ENCODE results near the gene KCNK13.

DNA sequence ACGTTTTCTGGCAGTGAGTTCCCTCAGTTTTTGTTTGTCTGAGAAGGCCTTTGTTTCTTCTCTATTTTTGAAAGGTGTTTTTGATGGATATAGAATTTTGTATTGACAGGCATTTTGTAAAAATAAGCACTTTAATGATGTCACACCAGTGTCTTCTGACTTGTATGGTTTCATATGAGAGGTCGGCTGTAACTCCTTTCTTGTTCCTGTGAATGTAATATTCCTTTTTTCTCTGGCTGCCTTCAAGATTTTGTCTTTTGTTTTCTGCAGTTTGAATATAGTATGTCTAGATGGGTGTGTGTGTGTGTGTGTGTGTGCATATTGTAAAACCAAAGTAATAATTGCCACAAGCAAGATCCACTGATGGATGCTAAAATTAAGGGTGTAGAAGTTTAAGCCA is 126.8 kb downstream of the KCNK13 start:
- TF ChIP-seq, protein P1, sequence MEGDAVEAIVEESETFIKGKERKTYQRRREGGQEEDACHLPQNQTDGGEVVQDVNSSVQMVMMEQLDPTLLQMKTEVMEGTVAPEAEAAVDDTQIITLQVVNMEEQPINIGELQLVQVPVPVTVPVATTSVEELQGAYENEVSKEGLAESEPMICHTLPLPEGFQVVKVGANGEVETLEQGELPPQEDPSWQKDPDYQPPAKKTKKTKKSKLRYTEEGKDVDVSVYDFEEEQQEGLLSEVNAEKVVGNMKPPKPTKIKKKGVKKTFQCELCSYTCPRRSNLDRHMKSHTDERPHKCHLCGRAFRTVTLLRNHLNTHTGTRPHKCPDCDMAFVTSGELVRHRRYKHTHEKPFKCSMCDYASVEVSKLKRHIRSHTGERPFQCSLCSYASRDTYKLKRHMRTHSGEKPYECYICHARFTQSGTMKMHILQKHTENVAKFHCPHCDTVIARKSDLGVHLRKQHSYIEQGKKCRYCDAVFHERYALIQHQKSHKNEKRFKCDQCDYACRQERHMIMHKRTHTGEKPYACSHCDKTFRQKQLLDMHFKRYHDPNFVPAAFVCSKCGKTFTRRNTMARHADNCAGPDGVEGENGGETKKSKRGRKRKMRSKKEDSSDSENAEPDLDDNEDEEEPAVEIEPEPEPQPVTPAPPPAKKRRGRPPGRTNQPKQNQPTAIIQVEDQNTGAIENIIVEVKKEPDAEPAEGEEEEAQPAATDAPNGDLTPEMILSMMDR (IDR thresholded peaks at IDR 0.05), result no peak
- TF ChIP-seq TEAD1 (CRISPR knock-in tag; IDR thresholded peaks at IDR 0.05), result no peak
- TF ChIP-seq, protein P2, sequence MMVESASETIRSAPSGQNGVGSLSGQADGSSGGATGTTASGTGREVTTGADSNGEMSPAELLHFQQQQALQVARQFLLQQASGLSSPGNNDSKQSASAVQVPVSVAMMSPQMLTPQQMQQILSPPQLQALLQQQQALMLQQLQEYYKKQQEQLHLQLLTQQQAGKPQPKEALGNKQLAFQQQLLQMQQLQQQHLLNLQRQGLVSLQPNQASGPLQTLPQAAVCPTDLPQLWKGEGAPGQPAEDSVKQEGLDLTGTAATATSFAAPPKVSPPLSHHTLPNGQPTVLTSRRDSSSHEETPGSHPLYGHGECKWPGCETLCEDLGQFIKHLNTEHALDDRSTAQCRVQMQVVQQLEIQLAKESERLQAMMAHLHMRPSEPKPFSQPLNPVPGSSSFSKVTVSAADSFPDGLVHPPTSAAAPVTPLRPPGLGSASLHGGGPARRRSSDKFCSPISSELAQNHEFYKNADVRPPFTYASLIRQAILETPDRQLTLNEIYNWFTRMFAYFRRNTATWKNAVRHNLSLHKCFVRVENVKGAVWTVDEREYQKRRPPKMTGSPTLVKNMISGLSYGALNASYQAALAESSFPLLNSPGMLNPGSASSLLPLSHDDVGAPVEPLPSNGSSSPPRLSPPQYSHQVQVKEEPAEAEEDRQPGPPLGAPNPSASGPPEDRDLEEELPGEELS (CRISPR knock-in tag; IDR thresholded peaks at IDR 0.05), result no peak
- no peak for TF ChIP-seq NR1H2 (CRISPR knock-in tag; IDR thresholded peaks at IDR 0.05)
- TF ChIP-seq, protein P3, sequence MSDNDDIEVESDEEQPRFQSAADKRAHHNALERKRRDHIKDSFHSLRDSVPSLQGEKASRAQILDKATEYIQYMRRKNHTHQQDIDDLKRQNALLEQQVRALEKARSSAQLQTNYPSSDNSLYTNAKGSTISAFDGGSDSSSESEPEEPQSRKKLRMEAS (CRISPR knock-in tag; IDR thresholded peaks at IDR 0.05), result no peak
- TF ChIP-seq, protein P4, sequence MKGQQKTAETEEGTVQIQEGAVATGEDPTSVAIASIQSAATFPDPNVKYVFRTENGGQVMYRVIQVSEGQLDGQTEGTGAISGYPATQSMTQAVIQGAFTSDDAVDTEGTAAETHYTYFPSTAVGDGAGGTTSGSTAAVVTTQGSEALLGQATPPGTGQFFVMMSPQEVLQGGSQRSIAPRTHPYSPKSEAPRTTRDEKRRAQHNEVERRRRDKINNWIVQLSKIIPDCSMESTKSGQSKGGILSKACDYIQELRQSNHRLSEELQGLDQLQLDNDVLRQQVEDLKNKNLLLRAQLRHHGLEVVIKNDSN (CRISPR knock-in tag; IDR thresholded peaks at IDR 0.05), result no peak
- TF ChIP-seq, protein P5, sequence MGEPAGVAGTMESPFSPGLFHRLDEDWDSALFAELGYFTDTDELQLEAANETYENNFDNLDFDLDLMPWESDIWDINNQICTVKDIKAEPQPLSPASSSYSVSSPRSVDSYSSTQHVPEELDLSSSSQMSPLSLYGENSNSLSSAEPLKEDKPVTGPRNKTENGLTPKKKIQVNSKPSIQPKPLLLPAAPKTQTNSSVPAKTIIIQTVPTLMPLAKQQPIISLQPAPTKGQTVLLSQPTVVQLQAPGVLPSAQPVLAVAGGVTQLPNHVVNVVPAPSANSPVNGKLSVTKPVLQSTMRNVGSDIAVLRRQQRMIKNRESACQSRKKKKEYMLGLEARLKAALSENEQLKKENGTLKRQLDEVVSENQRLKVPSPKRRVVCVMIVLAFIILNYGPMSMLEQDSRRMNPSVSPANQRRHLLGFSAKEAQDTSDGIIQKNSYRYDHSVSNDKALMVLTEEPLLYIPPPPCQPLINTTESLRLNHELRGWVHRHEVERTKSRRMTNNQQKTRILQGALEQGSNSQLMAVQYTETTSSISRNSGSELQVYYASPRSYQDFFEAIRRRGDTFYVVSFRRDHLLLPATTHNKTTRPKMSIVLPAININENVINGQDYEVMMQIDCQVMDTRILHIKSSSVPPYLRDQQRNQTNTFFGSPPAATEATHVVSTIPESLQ (CRISPR knock-in tag; IDR thresholded peaks at IDR 0.05), result no peak
- no peak for TF ChIP-seq NFYB (CRISPR knock-in tag; conservative IDR thresholded peaks at IDR 0.05; ENCODE audit: low read depth)
- TF ChIP-seq TP53 (CRISPR knock-in tag; IDR thresholded peaks at IDR 0.05), result no peak
- TF ChIP-seq, protein P6, sequence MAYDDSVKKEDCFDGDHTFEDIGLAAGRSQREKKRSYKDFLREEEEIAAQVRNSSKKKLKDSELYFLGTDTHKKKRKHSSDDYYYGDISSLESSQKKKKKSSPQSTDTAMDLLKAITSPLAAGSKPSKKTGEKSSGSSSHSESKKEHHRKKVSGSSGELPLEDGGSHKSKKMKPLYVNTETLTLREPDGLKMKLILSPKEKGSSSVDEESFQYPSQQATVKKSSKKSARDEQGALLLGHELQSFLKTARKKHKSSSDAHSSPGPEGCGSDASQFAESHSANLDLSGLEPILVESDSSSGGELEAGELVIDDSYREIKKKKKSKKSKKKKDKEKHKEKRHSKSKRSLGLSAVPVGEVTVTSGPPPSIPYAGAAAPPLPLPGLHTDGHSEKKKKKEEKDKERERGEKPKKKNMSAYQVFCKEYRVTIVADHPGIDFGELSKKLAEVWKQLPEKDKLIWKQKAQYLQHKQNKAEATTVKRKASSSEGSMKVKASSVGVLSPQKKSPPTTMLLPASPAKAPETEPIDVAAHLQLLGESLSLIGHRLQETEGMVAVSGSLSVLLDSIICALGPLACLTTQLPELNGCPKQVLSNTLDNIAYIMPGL (CRISPR knock-in tag; IDR thresholded peaks at IDR 0.05), result no peak
- TF ChIP-seq ATF1 (CRISPR knock-in tag; IDR thresholded peaks at IDR 0.05), result no peak
